Activated CD4-positive, alpha-beta T cell treated with anti-CD3 and anti-CD28 coated beads for 36 hours (primary cell): ENCODE measurements around the gene MGMT. TPM values are rescaled to one million over a fixed set of nuclear protein-coding genes. Genes with fewer than 3 reads are reported as not detected.

Experiments
- ATAC-seq: fragments of 200-7000 bp; cut with Tn5 transposase; one replicate; pipeline ENCODE4 v1.10.0; 2021; ENCODE audit warnings: mild to moderate bottlenecking, moderate library complexity
- CTCF ChIA-PET: fragments of 350-600 bp; sonication (Branson Sonifier 250); formaldehyde crosslinking; loops from one replicate; lab custom pipeline; 2021; ENCODE audit warnings: antibody characterized with exemption; lab: Charles Lee
- POLR2A ChIA-PET: fragments of 350-600 bp; sonication (Branson Sonifier 250); formaldehyde crosslinking; loops from one replicate; lab custom pipeline; 2021; ENCODE audit warnings: antibody characterized with exemption, inconsistent platforms; lab: Charles Lee
- DNase-seq: peaks from one replicate; pipeline ENCODE4 v3.0.0-alpha.2; 2020
- H3K27ac Mint-ChIP-seq: one replicate; pipeline ENCODE4 v1.8.0; 2021; ENCODE audit warnings: mixed read lengths
- H3K27me3 Mint-ChIP-seq: one replicate; pipeline ENCODE4 v1.8.0; 2021; ENCODE audit warnings: mixed read lengths
- H3K36me3 Mint-ChIP-seq: one replicate; pipeline ENCODE4 v1.8.0; 2021; ENCODE audit warnings: low read depth, mixed read lengths
- H3K4me1 Mint-ChIP-seq: one replicate; pipeline ENCODE4 v1.8.0; 2021; ENCODE audit warnings: mixed read lengths
- H3K4me3 Mint-ChIP-seq: one replicate; pipeline ENCODE4 v1.8.0; 2021; ENCODE audit warnings: mild to moderate bottlenecking, moderate library complexity, mixed read lengths
- H3K9me3 Mint-ChIP-seq: one replicate; pipeline ENCODE4 v1.8.0; 2021; ENCODE audit warnings: low read depth, mixed read lengths
- intact Hi-C, 2 experiments: fragments of 100-400 bp; cut with DNase I in 1 of 2; cut with micrococcal nuclease in 1 of 2; formaldehyde crosslinking; loops; one replicate each; pipeline versions ENCODE4 v1.14.2 to v1.15.1; 2022 to 2024; cut with DNase I, micrococcal nuclease
- total RNA-seq, 2 experiments: library from RNA; stranded (reverse); gene quantifications; one replicate each; pipeline ENCODE4 v1.2.3, GENCODE V29; 2021

MGMT gene
- total RNA-seq, 2 experiments from 2014 or later = 18.0 to 22.8 TPM

- no peaks in the 10 kb centered on the region for H3K27me3 Mint-ChIP-seq
- H3K4me1 Mint-ChIP-seq = no peaks in the 10 kb centered on the region
- DNase-seq = no peak
- H3K9me3 Mint-ChIP-seq = peaks cover 8% of the 10 kb centered on the region
- no peak overlapping the region for H3K27ac Mint-ChIP-seq
- no peak overlapping the region for H3K4me3 Mint-ChIP-seq
- intact Hi-C loops = no loop called here
- H3K36me3 Mint-ChIP-seq = peaks cover 29% of the 10 kb centered on the region
- POLR2A ChIA-PET = no interaction called here
- ATAC-seq = no peak
- CTCF ChIA-PET = no interaction called here
These were observed 139.0 kb downstream of the MGMT start for GRCh38 chr10:129605986-129606518.

GRCh38 chr10:129607607-129608109 is 140.6 kb downstream of the MGMT start:
- intact Hi-C loops = no loop called here
- CTCF ChIA-PET = no interaction called here
- no peak for ATAC-seq
- DNase-seq = no peak
- Mint-ChIP-seq H3K27ac (no peak overlapping the region), H3K27me3 (no peaks in the 10 kb centered on the region), H3K4me1 (no peaks in the 10 kb centered on the region), H3K36me3 (peaks cover 33% of the 10 kb centered on the region), H3K9me3 (peaks cover 8% of the 10 kb centered on the region), H3K4me3 (no peak overlapping the region)
- POLR2A ChIA-PET = no interaction called here

- Mint-ChIP-seq H3K4me1 (no peaks in the 10 kb centered on the region), H3K27me3 (no peaks in the 10 kb centered on the region), H3K9me3 (peaks cover 8% of the 10 kb centered on the region), H3K27ac (no peak overlapping the region), H3K4me3 (no peak overlapping the region), H3K36me3 (peaks cover 28% of the 10 kb centered on the region)
- ChIA-PET CTCF (no interaction called here), POLR2A (no interaction called here)
- DNase-seq (no peak), ATAC-seq (no peak)
- intact Hi-C loops = no loop called here
These were observed 141.6 kb downstream of the MGMT start for GRCh38 chr10:129608653-129609052.

GRCh38 chr10:129609551-129609950 is 142.5 kb downstream of the MGMT start:
- no peaks in the 10 kb centered on the region for H3K4me1 Mint-ChIP-seq
- DNase-seq (no peak), ATAC-seq (no peak)
- H3K9me3 Mint-ChIP-seq = peaks cover 8% of the 10 kb centered on the region
- peaks cover 24% of the 10 kb centered on the region for H3K36me3 Mint-ChIP-seq
- H3K27ac Mint-ChIP-seq = no peak overlapping the region
- intact Hi-C loops = no loop called here
- no peaks in the 10 kb centered on the region for H3K27me3 Mint-ChIP-seq
- no peak overlapping the region for H3K4me3 Mint-ChIP-seq
- CTCF ChIA-PET = no interaction called here
- POLR2A ChIA-PET = no interaction called here

- Mint-ChIP-seq H3K27ac (no peak overlapping the region), H3K9me3 (peaks cover 4% of the 10 kb centered on the region), H3K4me3 (no peak overlapping the region), H3K36me3 (peaks cover 34% of the 10 kb centered on the region), H3K4me1 (no peaks in the 10 kb centered on the region), H3K27me3 (no peaks in the 10 kb centered on the region)
- ChIA-PET POLR2A (no interaction called here), CTCF (no interaction called here)
- no peak for ATAC-seq
- intact Hi-C loops = no loop called here
- no peak for DNase-seq
These were observed 145.6 kb downstream of the MGMT start for GRCh38 chr10:129612481-129613109.

GRCh38 chr10:129613377-129613980 is 146.4 kb downstream of the MGMT start:
- intact Hi-C loops = no loop called here
- Mint-ChIP-seq H3K27me3 (no peaks in the 10 kb centered on the region), H3K4me3 (no peak overlapping the region), H3K36me3 (peaks cover 37% of the 10 kb centered on the region), H3K9me3 (peaks cover 4% of the 10 kb centered on the region), H3K4me1 (no peaks in the 10 kb centered on the region), H3K27ac (no peak overlapping the region)
- ChIA-PET CTCF (no interaction called here), POLR2A (no interaction called here)
- ATAC-seq (no peak), DNase-seq (no peak)

GRCh38 chr10:129614341-129614740 is 147.3 kb downstream of the MGMT start:
- POLR2A ChIA-PET = no interaction called here
- H3K4me3 Mint-ChIP-seq = no peak overlapping the region
- H3K27me3 Mint-ChIP-seq = no peaks in the 10 kb centered on the region
- ATAC-seq = no peak
- intact Hi-C loops = no loop called here
- CTCF ChIA-PET = no interaction called here
- H3K4me1 Mint-ChIP-seq = no peaks in the 10 kb centered on the region
- H3K27ac Mint-ChIP-seq = no peak overlapping the region
- DNase-seq = no peak
- H3K9me3 Mint-ChIP-seq = peaks cover 4% of the 10 kb centered on the region
- H3K36me3 Mint-ChIP-seq = peaks cover 37% of the 10 kb centered on the region

GRCh38 chr10:129615381-129615780 is 148.3 kb downstream of the MGMT start:
- Mint-ChIP-seq H3K36me3 (peaks cover 34% of the 10 kb centered on the region), H3K27me3 (no peaks in the 10 kb centered on the region), H3K9me3 (peaks cover 5% of the 10 kb centered on the region), H3K4me3 (no peak overlapping the region), H3K4me1 (no peaks in the 10 kb centered on the region), H3K27ac (no peak overlapping the region)
- POLR2A ChIA-PET = no interaction called here
- ATAC-seq = no peak
- CTCF ChIA-PET = no interaction called here
- no peak for DNase-seq
- intact Hi-C loops = no loop called here

- DNase-seq (no peak), ATAC-seq (no peak)
- intact Hi-C loops = no loop called here
- ChIA-PET POLR2A (no interaction called here), CTCF (no interaction called here)
- Mint-ChIP-seq H3K4me1 (no peaks in the 10 kb centered on the region), H3K27ac (no peak overlapping the region), H3K27me3 (no peaks in the 10 kb centered on the region), H3K9me3 (peaks cover 5% of the 10 kb centered on the region), H3K36me3 (peaks cover 28% of the 10 kb centered on the region), H3K4me3 (no peak overlapping the region)
These were observed 149.0 kb downstream of the MGMT start for GRCh38 chr10:129615921-129616525.

- Mint-ChIP-seq H3K9me3 (peaks cover 6% of the 10 kb centered on the region), H3K27me3 (no peaks in the 10 kb centered on the region), H3K4me1 (peaks cover 6% of the 10 kb centered on the region), H3K4me3 (no peak overlapping the region), H3K27ac (no peak overlapping the region), H3K36me3 (peaks cover 30% of the 10 kb centered on the region)
- ATAC-seq = no peak
- no peak for DNase-seq
- intact Hi-C loops = no loop called here
- ChIA-PET POLR2A (no interaction called here), CTCF (no interaction called here)
These were observed 150.7 kb downstream of the MGMT start for GRCh38 chr10:129617768-129618167.

- POLR2A ChIA-PET = no interaction called here
- Mint-ChIP-seq H3K4me1 (peaks cover 6% of the 10 kb centered on the region), H3K27ac (no peak overlapping the region), H3K27me3 (no peaks in the 10 kb centered on the region), H3K4me3 (no peak overlapping the region), H3K36me3 (peaks cover 25% of the 10 kb centered on the region), H3K9me3 (peaks cover 11% of the 10 kb centered on the region)
- ATAC-seq = no peak
- CTCF ChIA-PET = no interaction called here
- intact Hi-C loops = no loop called here
- no peak for DNase-seq
These were observed 154.0 kb downstream of the MGMT start for GRCh38 chr10:129621062-129621461.

- Mint-ChIP-seq H3K27me3 (no peaks in the 10 kb centered on the region), H3K36me3 (peaks cover 21% of the 10 kb centered on the region), H3K4me1 (peaks cover 6% of the 10 kb centered on the region), H3K27ac (no peak overlapping the region), H3K9me3 (peaks cover 8% of the 10 kb centered on the region), H3K4me3 (no peak overlapping the region)
- intact Hi-C loops = no loop called here
- ChIA-PET POLR2A (no interaction called here), CTCF (no interaction called here)
- no peak for DNase-seq
- ATAC-seq = no peak
These were observed 154.7 kb downstream of the MGMT start for GRCh38 chr10:129621693-129622092.
